Measurements from ENCODE around the gene TMF1.

- TF ChIP-seq FOXJ3 (CRISPR knock-in tag; IDR thresholded peaks at IDR 0.05) (no peak), FOSL2 (IDR thresholded peaks at IDR 0.05; ENCODE audit: borderline replicate concordance, low read depth) (no peak), EZH2phosphoT487 (IDR thresholded peaks at IDR 0.05; ENCODE audit: borderline replicate concordance, low read depth) (no peak), RXRA (IDR thresholded peaks at IDR 0.05; ENCODE audit: borderline replicate concordance, low read depth) (no peak), TAF1 (IDR thresholded peaks at IDR 0.05; ENCODE audit: borderline replicate concordance, low read depth, low read length) (no peak)
- TF ChIP-seq, protein P1, sequence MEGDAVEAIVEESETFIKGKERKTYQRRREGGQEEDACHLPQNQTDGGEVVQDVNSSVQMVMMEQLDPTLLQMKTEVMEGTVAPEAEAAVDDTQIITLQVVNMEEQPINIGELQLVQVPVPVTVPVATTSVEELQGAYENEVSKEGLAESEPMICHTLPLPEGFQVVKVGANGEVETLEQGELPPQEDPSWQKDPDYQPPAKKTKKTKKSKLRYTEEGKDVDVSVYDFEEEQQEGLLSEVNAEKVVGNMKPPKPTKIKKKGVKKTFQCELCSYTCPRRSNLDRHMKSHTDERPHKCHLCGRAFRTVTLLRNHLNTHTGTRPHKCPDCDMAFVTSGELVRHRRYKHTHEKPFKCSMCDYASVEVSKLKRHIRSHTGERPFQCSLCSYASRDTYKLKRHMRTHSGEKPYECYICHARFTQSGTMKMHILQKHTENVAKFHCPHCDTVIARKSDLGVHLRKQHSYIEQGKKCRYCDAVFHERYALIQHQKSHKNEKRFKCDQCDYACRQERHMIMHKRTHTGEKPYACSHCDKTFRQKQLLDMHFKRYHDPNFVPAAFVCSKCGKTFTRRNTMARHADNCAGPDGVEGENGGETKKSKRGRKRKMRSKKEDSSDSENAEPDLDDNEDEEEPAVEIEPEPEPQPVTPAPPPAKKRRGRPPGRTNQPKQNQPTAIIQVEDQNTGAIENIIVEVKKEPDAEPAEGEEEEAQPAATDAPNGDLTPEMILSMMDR (IDR thresholded peaks at IDR 0.05): no peak
These were observed 38.0 kb downstream of the TMF1 start for GRCh38 chr3:69014022-69014580.
